HG02798 (cell line): ENCODE data around the gene ACVRL1.

Experiments
- ATAC-seq: cut with Tn5 transposase; IDR thresholded peaks from one replicate; pipeline ENCODE4 v1.9.1; 2021; ENCODE audit warnings: mild to moderate bottlenecking; ENCODE audit not compliant: unreplicated experiment, poor library complexity

The ACVRL1 gene

DNA sequence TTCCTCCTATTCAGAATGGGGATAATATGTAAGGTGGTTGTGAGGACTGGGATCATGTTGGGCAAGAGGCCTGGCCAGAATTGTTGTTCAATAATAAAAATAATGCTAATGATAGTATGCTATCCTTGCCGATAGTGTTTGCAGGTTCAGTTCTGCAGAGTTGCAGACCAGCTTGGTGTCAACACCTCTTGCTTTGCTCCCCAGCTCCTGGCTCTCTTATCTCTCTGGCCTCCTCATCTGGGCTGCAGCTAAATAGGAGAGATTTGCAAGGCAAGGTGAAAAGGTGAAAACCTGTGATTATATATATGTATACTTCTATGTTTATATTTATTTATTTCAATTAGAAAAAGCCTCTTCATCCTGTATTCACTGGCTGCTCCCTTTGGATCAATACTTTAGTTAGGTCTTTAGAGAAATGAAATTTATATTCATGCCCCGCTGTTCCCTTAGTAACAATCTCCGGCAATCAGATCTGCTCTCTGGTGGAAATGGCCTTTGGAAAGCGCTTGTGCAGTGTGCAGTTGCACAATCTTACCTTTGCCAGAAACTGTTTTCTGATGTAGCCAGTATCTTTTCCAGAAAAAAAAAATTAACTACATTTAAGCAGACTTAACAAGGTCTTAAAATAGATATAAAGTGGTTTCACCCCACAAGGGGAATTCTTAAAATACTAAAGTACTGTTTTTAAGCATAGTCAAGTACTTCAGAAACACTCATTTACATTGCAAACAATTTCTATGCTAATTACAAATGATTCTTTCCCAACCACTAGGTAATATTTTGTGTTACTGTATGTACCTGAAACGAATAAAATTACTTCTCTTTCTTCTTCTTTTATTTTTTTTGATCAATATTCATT, 25.1 kb downstream of the ACVRL1 start:
- no peak for ATAC-seq

DNA sequence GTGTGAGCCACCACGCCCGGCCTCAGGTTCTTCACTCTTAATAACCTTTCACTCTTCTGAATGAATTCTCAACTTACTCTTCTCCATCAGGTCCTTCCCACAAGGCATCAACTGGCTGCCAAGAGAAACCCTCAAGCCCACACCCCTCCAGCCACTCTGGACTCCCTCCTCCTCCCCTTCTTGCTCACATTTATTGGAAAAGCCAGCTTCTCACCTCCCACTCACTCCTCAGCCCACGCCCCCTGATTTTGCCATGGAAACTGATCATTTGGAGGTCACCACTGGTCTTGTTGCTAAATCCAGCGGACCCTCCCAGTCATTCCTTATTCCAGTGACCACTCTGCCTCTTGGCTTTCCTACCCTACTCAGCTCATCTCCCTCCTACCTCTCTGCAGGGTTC, 26.8 kb downstream of the ACVRL1 start:
- no peak for ATAC-seq

DNA sequence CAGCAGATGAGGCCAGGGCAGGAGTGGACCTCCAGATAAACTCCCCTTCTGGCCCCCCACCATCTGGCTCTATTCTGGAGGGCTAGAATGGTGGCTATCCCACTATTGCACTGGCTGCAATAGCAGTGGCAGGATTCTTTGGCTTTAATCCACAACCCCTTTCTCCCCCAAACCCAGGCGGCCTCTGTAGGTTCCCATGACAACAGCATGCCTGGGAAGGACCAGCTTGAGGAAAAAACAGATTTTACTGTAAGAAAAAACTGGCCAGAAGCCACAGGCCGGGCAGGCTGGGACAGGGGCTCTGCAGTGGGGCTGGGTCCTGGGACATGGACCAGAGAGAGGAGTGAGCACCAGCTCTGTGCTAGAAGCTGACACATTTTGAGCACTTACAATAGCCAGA, 30.6 kb downstream of the ACVRL1 start:
- no peak for ATAC-seq

DNA sequence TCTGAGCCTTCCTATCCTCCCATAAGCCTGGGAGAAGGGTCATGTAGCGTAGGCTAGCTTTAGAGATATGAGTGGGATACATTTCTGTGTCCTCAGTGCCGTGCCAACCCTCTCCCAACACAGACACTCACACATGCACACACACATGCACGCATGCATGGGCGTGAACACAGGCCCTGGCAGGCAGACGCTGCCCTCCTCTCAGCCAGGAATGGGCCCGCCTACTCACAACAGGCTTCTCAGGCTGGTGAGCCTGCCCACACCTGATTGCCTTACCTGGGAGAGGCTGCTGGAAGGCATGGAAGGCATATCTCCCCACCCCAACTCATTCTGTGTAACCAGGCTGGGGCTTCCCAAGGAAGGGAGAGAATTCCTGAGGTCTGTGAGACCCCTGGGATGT, 31.4 kb downstream of the ACVRL1 start:
- ATAC-seq, result no peak

DNA sequence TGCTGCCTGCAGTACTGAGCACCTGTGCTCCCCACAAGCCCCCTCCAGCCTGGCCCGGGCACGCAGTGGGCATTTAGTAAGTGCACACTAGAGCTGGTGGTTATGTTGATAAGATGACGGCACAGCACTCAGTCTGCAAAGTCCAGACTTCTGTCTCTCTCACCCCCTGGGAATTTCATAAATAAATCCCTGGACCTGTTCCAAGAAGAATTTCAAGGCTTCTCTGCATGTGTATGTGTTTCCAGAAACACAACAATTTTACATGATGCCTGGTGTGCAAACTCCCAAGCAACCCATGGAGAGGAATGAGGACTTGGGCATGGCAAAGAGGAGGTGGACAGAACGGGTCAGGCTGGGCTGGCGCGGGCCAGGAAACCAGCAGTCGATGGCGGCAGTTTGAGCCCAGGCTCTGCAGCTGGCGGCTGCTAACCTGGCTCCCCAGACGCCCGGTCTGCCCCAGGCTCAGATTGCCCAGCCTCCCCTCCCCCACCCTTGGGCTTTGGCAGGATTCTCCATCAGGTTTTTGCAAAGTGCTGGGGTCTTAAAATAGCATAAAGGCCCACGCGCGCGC, 33.8 kb downstream of the ACVRL1 start:
- ATAC-seq, result no peak

DNA sequence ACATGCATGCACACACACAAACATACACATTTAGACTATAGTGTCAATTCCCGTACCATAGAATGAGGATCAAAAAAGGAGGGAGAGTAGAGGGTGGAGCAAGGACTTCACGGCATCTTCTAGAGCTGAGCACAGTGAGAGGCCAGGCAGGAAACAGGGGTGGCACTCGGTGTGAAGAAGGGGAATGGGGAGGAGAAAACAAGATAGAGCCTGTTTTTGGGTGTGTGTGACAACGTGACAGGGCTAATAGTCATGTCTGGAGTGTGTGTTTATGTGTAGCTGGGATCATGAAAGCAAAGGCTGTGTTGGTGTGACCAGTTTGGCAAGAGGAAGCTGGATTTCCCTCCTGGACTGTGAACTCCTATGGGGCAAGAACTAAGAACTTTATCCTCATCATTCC, 34.3 kb downstream of the ACVRL1 start:
- no peak for ATAC-seq

DNA sequence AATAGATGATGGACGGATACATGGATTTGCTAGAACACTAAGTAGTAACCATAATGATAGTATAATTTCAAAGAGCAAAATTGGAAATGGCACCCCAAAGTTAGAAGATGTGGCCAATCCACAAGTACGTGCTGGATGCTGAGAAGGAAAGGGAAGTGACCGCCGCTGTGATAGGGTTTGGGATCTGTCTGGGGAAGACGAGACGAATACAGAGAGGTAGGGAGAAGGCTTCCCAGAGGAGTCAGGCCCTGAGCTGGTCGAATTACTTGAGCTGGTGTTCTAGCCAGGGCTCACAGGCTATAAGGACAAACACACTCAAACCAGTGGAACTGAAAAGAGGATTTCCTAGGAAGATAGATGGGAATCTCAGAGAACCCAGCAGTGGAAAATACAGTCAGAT, 34.8 kb downstream of the ACVRL1 start:
- ATAC-seq, result no peak

DNA sequence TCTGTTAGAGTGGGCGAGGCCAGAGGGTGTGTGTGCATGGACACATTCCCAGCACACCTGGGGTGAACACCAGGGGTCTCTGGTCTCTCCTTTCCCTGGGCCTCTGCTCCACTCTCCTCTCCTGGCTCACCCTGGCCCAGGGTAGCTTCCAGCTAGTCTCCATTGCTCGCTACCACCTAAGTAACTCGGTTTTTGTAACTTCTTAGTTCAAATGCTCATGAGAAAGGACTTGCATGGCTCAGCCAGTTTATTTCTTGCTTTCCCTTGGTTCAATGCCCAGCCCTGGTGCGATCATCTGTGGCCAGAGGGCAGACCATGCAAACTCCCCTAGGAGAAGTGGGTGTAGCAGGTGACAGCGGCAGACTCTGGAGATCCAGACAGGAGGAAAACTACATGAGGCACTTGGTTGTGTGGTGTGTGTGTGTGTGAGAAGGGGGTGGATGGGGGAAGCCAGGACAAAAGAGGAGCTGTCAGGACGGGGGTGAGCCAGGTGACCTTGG, 35.2 kb downstream of the ACVRL1 start:
- no peak for ATAC-seq

DNA sequence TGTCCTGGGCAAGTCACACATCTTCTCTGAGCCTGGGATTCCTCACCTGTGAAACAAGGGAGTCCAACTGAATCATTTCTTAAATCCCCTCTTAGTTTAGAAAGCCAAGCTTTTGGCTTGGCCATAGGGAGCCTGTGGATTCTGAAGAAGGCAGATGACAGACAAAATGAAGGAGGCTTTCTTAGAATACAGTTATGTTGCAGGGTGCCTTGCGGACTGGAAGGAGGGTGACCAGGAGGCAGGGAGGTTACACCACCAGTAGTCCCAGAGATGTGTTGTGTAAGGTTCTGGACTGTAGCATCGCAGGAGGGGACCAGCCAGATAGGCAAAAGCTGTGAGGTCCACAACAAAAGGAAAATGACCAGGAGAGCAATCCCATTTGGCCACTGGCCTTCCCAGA, 36.0 kb downstream of the ACVRL1 start:
- ATAC-seq, result no peak

DNA sequence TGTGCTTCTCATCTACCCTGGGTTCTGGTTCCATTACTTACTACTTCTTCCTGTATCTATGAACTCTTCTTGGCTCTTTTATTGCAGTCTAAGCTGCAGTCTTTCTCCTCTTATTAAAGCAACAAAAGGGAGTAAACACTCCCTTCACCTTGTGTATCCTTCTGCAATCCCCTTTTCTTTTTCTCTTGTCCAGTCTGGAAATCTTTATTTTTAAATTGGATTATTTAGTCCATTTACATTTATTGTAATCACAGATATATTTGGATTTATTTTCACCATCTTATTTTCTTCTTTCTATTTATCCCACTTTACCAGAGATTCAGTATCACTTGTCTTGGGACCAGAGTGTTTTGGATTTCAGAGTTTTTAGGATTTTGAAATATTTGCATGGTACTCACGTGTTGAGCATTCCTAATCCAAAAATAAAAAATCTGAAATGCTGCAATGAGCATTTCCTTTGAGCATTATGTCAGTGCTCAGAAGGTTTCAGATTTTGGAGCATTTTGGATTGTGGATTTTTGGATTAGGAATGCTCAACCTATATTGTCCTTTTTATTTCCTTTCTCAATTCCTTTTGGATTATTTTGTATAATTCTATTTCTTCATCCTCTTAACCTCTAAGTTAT, 37.4 kb downstream of the ACVRL1 start:
- no peak for ATAC-seq

DNA sequence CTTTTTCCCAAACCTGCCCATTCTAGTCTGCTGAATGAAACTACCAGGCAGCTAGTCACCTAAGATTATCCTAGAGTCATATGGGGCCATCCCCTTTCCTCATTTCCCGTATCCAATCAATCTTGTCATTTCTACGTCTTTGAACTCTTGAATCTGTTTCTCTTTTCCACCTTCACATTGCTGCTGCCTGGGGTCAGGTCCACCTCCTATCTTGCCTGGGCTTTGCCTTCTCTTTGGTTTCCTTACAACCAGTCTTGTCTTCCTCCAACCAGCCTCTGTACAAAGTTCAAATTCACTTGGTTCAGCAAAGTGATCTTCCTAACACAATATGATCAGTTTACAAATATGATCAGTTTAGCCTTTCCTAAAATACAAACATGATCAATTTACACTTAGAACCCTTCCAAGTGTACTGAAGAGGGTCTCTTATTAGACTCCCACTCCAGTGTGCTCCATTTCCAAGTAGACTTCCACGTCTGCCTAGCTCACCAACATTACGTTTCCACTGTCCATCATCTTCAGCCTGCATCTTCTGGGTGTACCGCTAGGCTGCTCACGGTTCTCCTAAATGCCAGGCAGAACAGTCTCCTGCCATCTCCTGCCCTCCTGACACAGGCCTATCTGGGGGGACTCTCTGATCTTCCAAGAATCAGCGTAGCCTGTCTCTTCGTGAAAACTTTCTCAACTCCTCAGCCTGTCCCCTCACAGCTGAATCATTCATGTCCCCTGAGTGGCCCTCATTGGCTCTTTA, 40.1 kb downstream of the ACVRL1 start:
- ATAC-seq, result no peak

DNA sequence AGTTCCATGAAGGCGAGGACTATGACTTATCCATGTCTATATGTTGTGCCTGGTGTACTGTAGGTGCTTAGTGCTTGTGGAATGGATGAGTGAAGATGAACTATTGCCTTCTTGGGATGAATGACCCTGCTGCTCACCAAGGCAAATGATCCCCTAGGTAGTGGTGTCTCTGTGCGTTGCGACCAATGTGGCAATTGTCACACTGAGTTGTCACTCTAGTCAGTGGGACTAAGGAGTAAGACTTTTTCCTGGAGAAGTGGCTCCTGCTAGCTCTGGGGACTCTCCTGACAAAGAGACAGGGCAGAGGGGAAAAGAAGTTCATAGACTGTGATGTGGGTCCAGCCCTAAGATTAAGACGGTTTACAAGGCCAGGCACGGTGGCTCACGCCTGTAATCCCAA, 40.8 kb downstream of the ACVRL1 start:
- ATAC-seq, result no peak

DNA sequence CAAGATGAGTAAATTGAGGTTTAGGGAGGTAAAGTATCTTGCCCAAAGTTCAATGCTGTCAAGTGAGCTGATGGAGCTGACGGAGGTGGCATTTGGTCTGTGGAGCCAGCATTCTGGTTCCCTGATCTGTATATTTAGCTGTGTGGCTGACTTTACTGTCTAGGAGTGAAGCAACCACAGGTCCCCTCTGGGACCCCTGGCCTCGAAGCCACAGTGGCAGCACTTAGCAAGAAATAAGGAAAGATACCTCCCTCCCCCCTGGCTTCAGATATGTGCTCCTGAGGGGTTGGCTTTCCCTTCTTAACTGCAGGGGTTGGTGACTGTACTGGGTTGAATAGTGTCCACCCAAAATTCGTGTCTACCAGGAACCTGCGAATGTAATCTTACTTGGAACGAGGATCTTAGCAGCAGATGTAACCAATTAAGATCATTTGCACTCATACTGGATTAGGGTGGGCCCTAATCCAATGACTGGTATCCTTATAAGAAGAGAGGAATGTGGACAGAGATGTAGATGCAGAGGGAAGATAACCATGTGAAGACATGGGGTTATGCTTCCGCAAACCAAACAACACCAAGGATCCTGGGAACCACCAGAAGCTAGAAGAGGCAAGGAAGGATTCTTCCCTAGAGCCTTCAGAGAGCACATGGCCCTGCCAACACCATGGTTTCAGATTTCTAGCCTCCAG, 42.2 kb downstream of the ACVRL1 start:
- ATAC-seq, result no peak

DNA sequence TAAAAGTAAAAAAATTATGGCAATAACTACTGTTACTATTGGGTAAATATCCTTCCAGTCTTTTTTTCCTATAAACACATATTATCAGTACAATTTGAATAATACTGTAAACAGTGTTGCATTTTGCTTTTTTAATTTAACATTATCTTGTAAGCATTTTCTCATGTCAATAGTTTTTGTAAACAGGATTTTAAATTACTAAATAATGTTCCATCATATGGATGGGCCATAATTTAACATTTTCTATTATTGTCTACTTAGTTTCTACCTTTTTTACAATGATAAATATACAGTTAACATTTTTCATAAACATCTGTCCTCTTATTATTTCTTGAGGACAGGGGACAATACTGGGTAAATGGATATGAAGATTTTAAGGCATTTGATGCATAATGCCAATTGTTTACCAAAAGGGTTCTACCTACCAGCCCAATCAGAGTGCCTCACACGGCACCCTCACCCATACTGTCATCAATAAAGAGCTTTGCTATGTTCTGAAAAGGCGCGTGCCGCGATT, 43.4 kb downstream of the ACVRL1 start:
- no peak for ATAC-seq

DNA sequence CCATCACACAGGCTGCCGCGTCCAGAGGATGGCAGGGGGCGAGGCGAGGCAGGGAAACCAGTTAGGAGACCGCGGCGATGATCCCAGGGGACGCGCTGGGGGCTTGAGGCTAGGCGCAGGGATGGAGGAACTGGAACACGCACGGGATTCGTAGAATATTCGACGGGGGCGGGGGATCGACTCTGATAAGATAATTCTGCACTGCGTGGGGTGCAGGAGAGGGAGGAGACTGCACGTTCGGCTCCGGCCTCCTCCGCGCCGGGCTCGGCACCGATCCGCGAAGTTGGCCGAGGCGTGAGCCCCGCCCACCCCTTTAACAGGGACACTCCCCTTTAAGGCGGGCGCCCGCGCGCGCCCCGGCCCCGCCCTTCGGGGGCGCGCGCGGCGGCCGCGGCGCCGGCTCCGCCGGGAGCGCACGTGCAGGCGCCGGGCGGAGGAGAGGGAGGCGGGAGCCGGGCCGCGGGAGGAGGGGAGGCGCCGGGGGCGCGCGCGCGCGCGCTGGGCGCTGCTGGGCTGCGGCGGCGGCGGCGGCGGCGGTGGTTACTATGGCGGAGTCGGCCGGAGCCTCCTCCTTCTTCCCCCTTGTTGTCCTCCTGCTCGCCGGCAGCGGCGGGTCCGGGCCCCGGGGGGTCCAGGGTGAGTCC, 44.0 kb downstream of the ACVRL1 start, which contains the start of gene ACVR1B:
Gene ACVR1B, plus strand, starts transcription at position 501 of the 644 bp plus-strand sequence. Its CDS starts 45 bp downstream, at position 546.
- peak; percentile 89 for ATAC-seq

DNA sequence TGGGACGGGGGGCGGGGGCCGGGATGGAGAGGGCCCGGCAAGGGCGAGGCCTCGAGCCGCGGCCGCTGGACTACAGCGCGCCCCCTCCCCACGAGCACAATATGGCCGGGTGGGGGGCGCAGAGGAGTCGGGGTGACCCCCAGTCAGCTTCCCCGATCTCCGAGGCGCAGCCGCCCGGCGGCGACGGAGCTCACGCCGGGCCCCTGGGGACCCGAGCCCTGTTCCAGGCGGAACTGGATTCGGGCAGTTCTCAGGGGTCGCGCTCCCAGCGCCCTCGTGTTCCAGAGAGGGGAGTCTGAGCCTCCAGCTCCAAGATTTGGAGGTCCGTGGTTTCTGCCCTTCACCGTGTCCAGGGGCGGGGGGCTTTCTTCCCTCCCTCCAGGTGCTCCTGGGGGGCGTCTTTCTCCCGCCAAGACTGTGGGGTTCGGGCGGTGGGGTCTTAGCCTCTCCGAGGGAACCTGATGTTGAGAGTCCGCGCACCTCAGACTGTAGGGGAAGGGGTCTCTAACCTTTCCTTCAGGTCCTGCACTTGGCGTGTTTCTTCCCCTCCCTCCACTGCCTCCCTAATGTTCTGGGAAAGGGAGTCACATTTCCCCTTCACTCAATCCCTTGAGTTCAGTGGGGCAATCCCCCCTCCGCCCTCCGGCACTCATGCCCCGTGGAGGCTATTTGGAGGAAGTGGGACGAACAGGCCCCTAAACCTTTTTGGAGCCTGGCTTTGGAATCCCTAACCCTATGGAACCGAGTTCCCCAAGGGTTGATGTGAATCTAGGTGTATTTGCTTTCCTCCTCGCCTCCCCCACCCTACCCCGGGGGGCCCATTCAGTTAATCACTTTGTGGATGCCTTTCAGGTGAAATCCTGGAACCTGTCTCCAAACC, 44.8 kb downstream of the ACVRL1 start:
- ATAC-seq, result no peak

DNA sequence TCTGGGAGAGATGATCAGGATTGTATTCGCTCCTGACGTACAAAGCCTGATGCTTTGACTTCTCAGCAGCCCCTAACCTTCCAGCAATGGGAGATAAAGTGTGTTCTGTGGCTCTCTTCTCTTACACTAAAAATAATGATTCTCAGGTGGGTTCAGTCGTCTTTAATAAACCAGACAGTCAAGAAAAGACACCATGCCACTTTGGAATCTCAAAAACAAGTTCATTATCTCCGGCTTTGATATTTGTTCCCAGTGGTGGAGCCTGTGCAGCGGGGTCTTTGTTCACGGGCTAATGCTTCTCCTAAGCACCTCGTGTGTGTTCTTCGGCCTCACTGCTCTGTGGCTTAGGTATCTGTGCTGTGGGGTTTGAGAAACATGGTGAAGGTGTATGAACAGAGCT, 45.8 kb downstream of the ACVRL1 start:
- ATAC-seq, result no peak

DNA sequence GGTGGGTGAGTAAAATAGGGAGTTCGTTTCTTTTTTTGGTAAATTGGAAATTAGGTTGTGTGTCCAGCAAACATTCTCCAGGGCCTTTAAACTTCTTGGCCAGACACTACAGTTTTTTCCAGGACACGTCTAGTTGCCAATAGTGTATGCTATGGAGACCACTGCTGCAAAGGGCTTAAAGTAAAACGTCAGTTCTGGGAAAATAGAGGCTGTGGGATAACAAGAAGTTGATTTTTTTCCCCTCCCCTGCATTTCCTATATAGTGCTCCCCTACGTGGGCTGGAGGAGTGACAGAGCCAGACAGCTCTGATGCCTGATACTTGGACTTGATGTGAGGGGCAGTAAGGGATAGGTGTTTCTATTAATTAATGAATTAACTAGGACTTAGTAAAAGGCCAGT, 46.6 kb downstream of the ACVRL1 start:
- ATAC-seq, result no peak
